K562 (cell line): ENCODE data around the gene NIPBL. TPM values are rescaled to one million over a fixed set of nuclear protein-coding genes. Genes with fewer than 3 reads are reported as not detected.

Experiments used
- ATAC-seq: fragments of 200-7000 bp; cut with Tn5 transposase; 3 replicates; pipeline ENCODE4 v1.9.1; 2020; ENCODE audit warnings: moderate library complexity
- BruUV-seq: library from RNA; stranded (reverse); fragments of 400-500 nt; replicated peaks from 2 replicates; lab custom pipeline; 2021; lab: Mats Ljungman, UMichigan
- CTCF ChIA-PET: fragments of 300-600 bp; formaldehyde crosslinking; extraction: SDS; loops from one replicate; lab custom pipeline; 2021; ENCODE audit warnings: low intra/inter-chr PET ratio; lab: Yijun Ruan, JAX
- POLR2A ChIA-PET: fragments of 300-600, 350-650 bp; sonication (Branson Sonifier 250); formaldehyde crosslinking; extraction: SDS; loops from one replicate; lab custom pipeline; 2021; ENCODE audit warnings: antibody characterized with exemption, inconsistent platforms; lab: Yijun Ruan, JAX
- DNase-seq, 4 experiments: peaks; one replicate each; pipeline versions ENCODE4 v3.0.0 to v3.0.0-alpha.2; 2011 to 2018; ENCODE audit warnings: low spot score in 3 of 4, mixed read lengths in 3 of 4; ENCODE audit errors: extremely low read depth in 1 of 4
- FAIRE-seq: peaks from 2 replicates; lab custom pipeline; 2011; peaks lifted over from hg19 to GRCh38; lab: Jason Lieb, UNC
- H2AFZ ChIP-seq: 2 replicates; pipeline ENCODE4 v1.6.0; 2011; ENCODE audit warnings: low read depth, low read length, control low read depth, inconsistent platforms
- H3K27ac ChIP-seq: fragments of 200-600 bp; 3 replicates; pipeline ENCODE4 v1.8.0; 2011; ENCODE audit warnings: low read depth, mild to moderate bottlenecking, control low read depth, inconsistent platforms, low read length, moderate library complexity, mixed read lengths; ENCODE audit errors: extremely low read depth
- H3K27me3 ChIP-seq, 2 experiments: fragments of 300-600 bp in 1 of 2; 2 replicates in 1 of 2; 3 replicates in 1 of 2; pipeline versions ENCODE4 v1.6.0 to v1.8.0; 2011; ENCODE audit warnings: inconsistent platforms in 2 of 2, low read length in 2 of 2, mild to moderate bottlenecking in 1 of 2, mixed read lengths in 1 of 2, moderate library complexity in 1 of 2; ENCODE audit not compliant: control insufficient read depth in 2 of 2, insufficient read depth in 2 of 2
- H3K36me3 ChIP-seq: fragments of 300-600 bp; 3 replicates; pipeline ENCODE4 v1.8.0; 2011; ENCODE audit warnings: mild to moderate bottlenecking, low read length, inconsistent platforms; ENCODE audit not compliant: control insufficient read depth, insufficient read depth
- H3K4me1 ChIP-seq, 2 experiments: fragments of 200-600 bp in 1 of 2; replicated peaks in 1 of 2; 2 replicates in 1 of 2; 3 replicates in 1 of 2; pipeline versions ENCODE4 v1.5.1 to v1.8.0; 2011; ENCODE audit warnings: inconsistent platforms in 2 of 2, low read length in 2 of 2, mild to moderate bottlenecking in 1 of 2, mixed read lengths in 1 of 2, moderate library complexity in 1 of 2; ENCODE audit not compliant: control insufficient read depth in 2 of 2, insufficient read depth in 2 of 2
- H3K4me2 ChIP-seq: 2 replicates; pipeline ENCODE4 v1.6.1; 2011; ENCODE audit warnings: low read length, control low read depth, inconsistent platforms, mixed read lengths; ENCODE audit not compliant: insufficient read depth
- H3K4me3 ChIP-seq: fragments of 200-600 bp; sonication (generic), shearing (Covaris generic); 2 replicates; pipeline ENCODE4 v1.5.1; 2016; ENCODE audit warnings: control low read depth, inconsistent platforms
- H3K79me2 ChIP-seq: fragments of 200-600 bp; 3 replicates; pipeline ENCODE4 v1.8.0; 2011; ENCODE audit warnings: low read length, inconsistent platforms; ENCODE audit not compliant: control insufficient read depth, insufficient read depth
- H3K9ac ChIP-seq, 2 experiments: 2 replicates each; pipeline versions ENCODE4 v1.6.0 to v1.6.1; 2011; ENCODE audit warnings: low read depth in 2 of 2, low read length in 2 of 2, control low read depth in 1 of 2, inconsistent platforms in 1 of 2, mild to moderate bottlenecking in 1 of 2, mixed read lengths in 1 of 2; ENCODE audit not compliant: insufficient read depth in 1 of 2
- H3K9me1 ChIP-seq: one replicate; pipeline ENCODE4 v1.6.0; 2011; ENCODE audit warnings: inconsistent platforms, mild to moderate bottlenecking, low read length, moderate library complexity; ENCODE audit not compliant: control insufficient read depth, insufficient read depth
- H3K9me3 ChIP-seq: replicated peaks from 2 replicates; pipeline ENCODE4 v1.5.1; 2011; ENCODE audit warnings: low read depth, low read length, inconsistent platforms; ENCODE audit not compliant: control insufficient read depth, insufficient read depth
- H4K20me1 ChIP-seq: replicated peaks from 2 replicates; pipeline ENCODE4 v1.6.1; 2011; ENCODE audit warnings: low read length, inconsistent platforms, mixed read lengths; ENCODE audit not compliant: control insufficient read depth, insufficient read depth
- HOXB6 ChIP-seq: fragments of 250-450 bp; sonication (Bioruptor Pico); IDR thresholded peaks from 2 replicates; pipeline ENCODE4 v1.5.1; 2022; ENCODE audit warnings: mild to moderate bottlenecking, borderline replicate concordance
- NFE2 ChIP-seq: IDR thresholded peaks from 2 replicates; pipeline ENCODE4 v1.6.1; 2014; ENCODE audit warnings: antibody characterized with exemption, low read depth
- PHB ChIP-seq: fragments of 250-450 bp; sonication (Bioruptor Pico); IDR thresholded peaks from 2 replicates; pipeline ENCODE4 v1.5.0; 2021
- PRMT5 ChIP-seq: sonication (generic); formaldehyde crosslinking; IDR thresholded peaks from 2 replicates; pipeline ENCODE4 v1.5.0; 2020; ENCODE audit warnings: missing genetic modification reagents
- TEAD2 ChIP-seq: fragments of 450-650 bp; IDR thresholded peaks from 2 replicates; pipeline ENCODE4 v1.6.1; 2016; ENCODE audit warnings: missing genetic modification characterization, control low read depth, missing compliant biosample characterization
- XRCC4 ChIP-seq: IDR thresholded peaks from one replicate; pipeline ENCODE4 v1.6.1; 2011; ENCODE audit not compliant: insufficient read depth, insufficient read length; ENCODE audit errors: extremely low read depth
- WGBS: fragments of 100-300 bp; shearing (Covaris generic); methylation state at CpG from one replicate; pipeline ENCODE4 v1.1.6; 2016; ENCODE audit warnings: low coverage, mixed read lengths; ENCODE audit not compliant: insufficient coverage; ENCODE audit errors: missing lambda C conversion rate; 5-methylcytosine and 5-hydroxymethylcytosine counted together
- in situ Hi-C: fragments of 300-500 bp; cut with MboI; formaldehyde crosslinking; loops from 4 replicates; pipeline ENCODE4 v1.15.0; 2018; ENCODE audit warnings: inconsistent platforms, mixed read lengths
- intact Hi-C: fragments of 100-400 bp; cut with micrococcal nuclease; formaldehyde crosslinking; loops from 2 replicates; pipeline ENCODE4 v1.14.2; 2022
- polyA plus RNA-seq, 8 experiments: library from polyadenylated mRNA; depleted of rRNA in 4 of 8; stranded (reverse) in 5 of 8; unstranded in 3 of 8; fragments of >200 nt; fragmentation: Nextera tagmentation in 2 of 8; fragmentation: Illumina TruSeq in 1 of 8; extraction: Ambion mirVana in 2 of 8; extraction: Trizol in 1 of 8; gene quantifications; 2 replicates each; pipeline versions ENCODE4 v1.2.1 to v1.2.3, GENCODE V29; 2011 to 2014; ENCODE audit warnings: inconsistent platforms in 1 of 8, missing spikeins in 1 of 8
- total RNA-seq, 7 experiments: library from RNA; depleted of rRNA in 6 of 7; stranded (reverse); fragments of >200 nt in 6 of 7; fragmentation: Illumina TruSeq in 2 of 7; extraction: Trizol in 2 of 7; gene quantifications; 2 replicates each; pipeline versions ENCODE4 v1.2.1 to v1.2.3, GENCODE V29; 2011 to 2021; ENCODE audit warnings: low replicate concordance in 1 of 7
- TF ChIP-seq, protein P1 (sequence below): IDR thresholded peaks from 2 replicates; pipeline ENCODE4 v1.6.1; 2011; ENCODE audit not compliant: insufficient read length; ENCODE audit errors: extremely low read depth
- TF ChIP-seq, protein P2 (sequence below): fragments of 250-450 bp; sonication (Bioruptor Pico); IDR thresholded peaks from 2 replicates; pipeline ENCODE4 v1.4.0; 2020; ENCODE audit warnings: mild to moderate bottlenecking, moderate library complexity
- TF ChIP-seq, protein P3 (sequence below), 2 experiments: fragments of 250-450 bp in 1 of 2; fragments of 450-650 bp in 1 of 2; sonication (Bioruptor Pico) in 1 of 2; IDR thresholded peaks; 2 replicates each; pipeline versions ENCODE4 v1.6.1 to v1.8.0; 2016 to 2021; ENCODE audit warnings: mild to moderate bottlenecking in 2 of 2, moderate library complexity in 2 of 2, missing compliant biosample characterization in 1 of 2, missing genetic modification characterization in 1 of 2
- TF ChIP-seq, protein P4 (sequence below): sonication (generic); formaldehyde crosslinking; IDR thresholded peaks from 2 replicates; pipeline ENCODE4 v1.8.1; 2023; ENCODE audit warnings: mild to moderate bottlenecking, missing genetic modification reagents
- TF ChIP-seq, protein P5 (sequence below): fragments of 450-650 bp; formaldehyde crosslinking; IDR thresholded peaks from 2 replicates; pipeline ENCODE4 v1.4.0; 2022; ENCODE audit warnings: missing genetic modification characterization
- TF ChIP-seq, protein P6 (sequence below): sonication (generic); formaldehyde crosslinking; IDR thresholded peaks from 2 replicates; pipeline ENCODE4 v1.8.1; 2023; ENCODE audit warnings: mild to moderate bottlenecking, missing genetic modification reagents, moderate library complexity

Gene NIPBL
- total and polyA plus RNA-seq, 9 of the 15 experiments (the other 6 are each of a cell fraction or from before 2014, with no cell fraction given), result 12.9 to 56.7 (median 38.9) TPM

DNA sequence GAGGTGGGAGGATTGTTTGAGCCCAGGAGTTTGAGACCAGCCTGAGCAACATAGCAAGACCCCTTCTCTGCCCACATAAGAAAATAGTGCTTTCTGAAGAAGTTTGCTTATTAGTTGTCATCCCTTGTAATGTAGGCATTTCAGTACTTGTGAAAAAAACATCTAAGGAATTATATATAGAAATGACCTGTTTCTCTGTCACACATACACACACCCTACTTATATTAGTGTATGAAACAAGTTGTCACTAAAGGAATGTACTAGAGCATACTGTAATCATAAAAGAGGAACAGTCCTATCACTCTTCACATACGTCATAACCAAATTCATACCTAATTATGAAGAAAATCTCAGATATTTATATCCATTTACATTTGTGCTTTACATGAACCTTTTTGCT lies 122.0 kb downstream of the NIPBL start:
- BruUV-seq, result no TSS peak
- FAIRE-seq (no peak), ATAC-seq (no peak), DNase-seq (no peak)
- WGBS, result 96% methylated on average over 1 of the region's 1 CpG
- in situ Hi-C loops (no loop called here), intact Hi-C loops (no loop called here)
- no peaks in the 10 kb centered on the region for H3K9me3 ChIP-seq
- H3K9ac ChIP-seq, result no peak overlapping the region
- no peak overlapping the region for H3K4me2 ChIP-seq
- no peaks in the 10 kb centered on the region for H3K79me2 ChIP-seq
- H3K4me3 ChIP-seq, result no peak overlapping the region
- ChIA-PET POLR2A (no interaction called here), CTCF (no interaction called here)
- no peak overlapping the region for H3K27ac ChIP-seq
- H3K36me3 ChIP-seq, result peaks cover 65% of the 10 kb centered on the region; the same call in 2 of the 3 replicates
- H3K9me1 ChIP-seq, result no peaks in the 10 kb centered on the region
- H3K4me1 ChIP-seq, result no peaks in the 10 kb centered on the region
- no peak overlapping the region for H2AFZ ChIP-seq
- no peaks in the 10 kb centered on the region for H4K20me1 ChIP-seq
- no peaks in the 10 kb centered on the region for H3K27me3 ChIP-seq
- TF ChIP-seq, protein P1, sequence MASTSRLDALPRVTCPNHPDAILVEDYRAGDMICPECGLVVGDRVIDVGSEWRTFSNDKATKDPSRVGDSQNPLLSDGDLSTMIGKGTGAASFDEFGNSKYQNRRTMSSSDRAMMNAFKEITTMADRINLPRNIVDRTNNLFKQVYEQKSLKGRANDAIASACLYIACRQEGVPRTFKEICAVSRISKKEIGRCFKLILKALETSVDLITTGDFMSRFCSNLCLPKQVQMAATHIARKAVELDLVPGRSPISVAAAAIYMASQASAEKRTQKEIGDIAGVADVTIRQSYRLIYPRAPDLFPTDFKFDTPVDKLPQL, result no peak
- TF ChIP-seq PRMT5 (CRISPR knock-in tag) (no peak), NFE2 (no peak), TEAD2 (tag) (no peak), XRCC4 (no peak), HOXB6 (CRISPR knock-in tag) (no peak), PHB (no peak)
- TF ChIP-seq, protein P2, sequence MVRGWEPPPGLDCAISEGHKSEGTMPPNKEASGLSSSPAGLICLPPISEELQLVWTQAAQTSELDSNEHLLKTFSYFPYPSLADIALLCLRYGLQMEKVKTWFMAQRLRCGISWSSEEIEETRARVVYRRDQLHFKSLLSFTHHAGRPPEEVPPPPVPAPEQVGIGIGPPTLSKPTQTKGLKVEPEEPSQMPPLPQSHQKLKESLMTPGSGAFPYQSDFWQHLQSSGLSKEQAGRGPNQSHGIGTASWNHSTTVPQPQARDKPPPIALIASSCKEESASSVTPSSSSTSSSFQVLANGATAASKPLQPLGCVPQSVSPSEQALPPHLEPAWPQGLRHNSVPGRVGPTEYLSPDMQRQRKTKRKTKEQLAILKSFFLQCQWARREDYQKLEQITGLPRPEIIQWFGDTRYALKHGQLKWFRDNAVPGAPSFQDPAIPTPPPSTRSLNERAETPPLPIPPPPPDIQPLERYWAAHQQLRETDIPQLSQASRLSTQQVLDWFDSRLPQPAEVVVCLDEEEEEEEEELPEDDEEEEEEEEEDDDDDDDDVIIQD (CRISPR knock-in tag), result no peak
- TF ChIP-seq, protein P3, sequence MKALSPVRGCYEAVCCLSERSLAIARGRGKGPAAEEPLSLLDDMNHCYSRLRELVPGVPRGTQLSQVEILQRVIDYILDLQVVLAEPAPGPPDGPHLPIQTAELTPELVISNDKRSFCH (CRISPR knock-in tag; IDR thresholded peaks at IDR 0.05), result no peak
- TF ChIP-seq, protein P3 (tag; IDR thresholded peaks at IDR 0.05), result no peak
- TF ChIP-seq, protein P4, sequence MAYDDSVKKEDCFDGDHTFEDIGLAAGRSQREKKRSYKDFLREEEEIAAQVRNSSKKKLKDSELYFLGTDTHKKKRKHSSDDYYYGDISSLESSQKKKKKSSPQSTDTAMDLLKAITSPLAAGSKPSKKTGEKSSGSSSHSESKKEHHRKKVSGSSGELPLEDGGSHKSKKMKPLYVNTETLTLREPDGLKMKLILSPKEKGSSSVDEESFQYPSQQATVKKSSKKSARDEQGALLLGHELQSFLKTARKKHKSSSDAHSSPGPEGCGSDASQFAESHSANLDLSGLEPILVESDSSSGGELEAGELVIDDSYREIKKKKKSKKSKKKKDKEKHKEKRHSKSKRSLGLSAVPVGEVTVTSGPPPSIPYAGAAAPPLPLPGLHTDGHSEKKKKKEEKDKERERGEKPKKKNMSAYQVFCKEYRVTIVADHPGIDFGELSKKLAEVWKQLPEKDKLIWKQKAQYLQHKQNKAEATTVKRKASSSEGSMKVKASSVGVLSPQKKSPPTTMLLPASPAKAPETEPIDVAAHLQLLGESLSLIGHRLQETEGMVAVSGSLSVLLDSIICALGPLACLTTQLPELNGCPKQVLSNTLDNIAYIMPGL (CRISPR knock-in tag), result no peak
- TF ChIP-seq, protein P5, sequence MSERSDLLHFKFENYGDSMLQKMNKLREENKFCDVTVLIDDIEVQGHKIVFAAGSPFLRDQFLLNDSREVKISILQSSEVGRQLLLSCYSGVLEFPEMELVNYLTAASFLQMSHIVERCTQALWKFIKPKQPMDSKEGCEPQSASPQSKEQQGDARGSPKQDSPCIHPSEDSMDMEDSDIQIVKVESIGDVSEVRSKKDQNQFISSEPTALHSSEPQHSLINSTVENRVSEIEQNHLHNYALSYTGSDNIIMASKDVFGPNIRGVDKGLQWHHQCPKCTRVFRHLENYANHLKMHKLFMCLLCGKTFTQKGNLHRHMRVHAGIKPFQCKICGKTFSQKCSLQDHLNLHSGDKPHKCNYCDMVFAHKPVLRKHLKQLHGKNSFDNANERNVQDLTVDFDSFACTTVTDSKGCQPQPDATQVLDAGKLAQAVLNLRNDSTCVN (CRISPR knock-in tag), result no peak
- TF ChIP-seq, protein P6, sequence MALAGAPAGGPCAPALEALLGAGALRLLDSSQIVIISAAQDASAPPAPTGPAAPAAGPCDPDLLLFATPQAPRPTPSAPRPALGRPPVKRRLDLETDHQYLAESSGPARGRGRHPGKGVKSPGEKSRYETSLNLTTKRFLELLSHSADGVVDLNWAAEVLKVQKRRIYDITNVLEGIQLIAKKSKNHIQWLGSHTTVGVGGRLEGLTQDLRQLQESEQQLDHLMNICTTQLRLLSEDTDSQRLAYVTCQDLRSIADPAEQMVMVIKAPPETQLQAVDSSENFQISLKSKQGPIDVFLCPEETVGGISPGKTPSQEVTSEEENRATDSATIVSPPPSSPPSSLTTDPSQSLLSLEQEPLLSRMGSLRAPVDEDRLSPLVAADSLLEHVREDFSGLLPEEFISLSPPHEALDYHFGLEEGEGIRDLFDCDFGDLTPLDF (CRISPR knock-in tag), result no peak
